Muscle layer of duodenum (tissue), 2 donors: ENCODE measurements around the gene DUSP3.

Experiments used
- H3K27ac ChIP-seq: one replicate; pipeline ENCODE4 v1.7.0; 2013; ENCODE audit warnings: mild to moderate bottlenecking, low read length
- H3K27me3 ChIP-seq: one replicate; pipeline ENCODE4 v1.7.0; 2013; ENCODE audit warnings: low read depth, mild to moderate bottlenecking, control low read depth, low read length
- H3K36me3 ChIP-seq, 2 donors: one replicate each; pipeline ENCODE4 v1.7.0; 2013; ENCODE audit warnings: low read length in 2 of 2, control low read depth in 1 of 2, mild to moderate bottlenecking in 1 of 2; ENCODE audit not compliant: insufficient read depth in 2 of 2, control insufficient read depth in 1 of 2
- H3K4me1 ChIP-seq, 2 donors: one replicate each; pipeline ENCODE4 v1.7.0; 2013; ENCODE audit warnings: low read length in 2 of 2, mild to moderate bottlenecking in 2 of 2, control low read depth in 1 of 2, moderate library complexity in 1 of 2; ENCODE audit not compliant: insufficient read depth in 2 of 2, control insufficient read depth in 1 of 2
- H3K4me3 ChIP-seq, 2 donors: one replicate each; pipeline ENCODE4 v1.7.0; 2013; ENCODE audit warnings: low read length in 2 of 2, low read depth in 1 of 2, mild to moderate bottlenecking in 1 of 2
- H3K9me3 ChIP-seq, 2 donors: one replicate each; pipeline ENCODE4 v1.7.0; 2013; ENCODE audit warnings: low read length in 2 of 2, control low read depth in 1 of 2, mild to moderate bottlenecking in 1 of 2; ENCODE audit not compliant: control insufficient read depth in 1 of 2
- donor health status: healthy.

The DUSP3 gene

GRCh38 chr17:43767713-43768059, 11.1 kb downstream of the DUSP3 start:
- Histone ChIP-seq H3K27ac (no peak overlapping the region), H3K27me3 (no peaks in the 10 kb centered on the region), H3K9me3 (no peaks in the 10 kb centered on the region), H3K4me3 (no peak overlapping the region), H3K36me3 (peaks cover 41 to 45% of the 10 kb centered on the region in 2 donors), H3K4me1 (peaks cover 0 to 7% of the 10 kb centered on the region in 2 donors)

GRCh38 chr17:43767053-43767712, 11.6 kb downstream of the DUSP3 start:
- no peak overlapping the region for H3K27ac ChIP-seq
- H3K9me3 ChIP-seq: no peaks in the 10 kb centered on the region
- H3K4me3 ChIP-seq: no peak overlapping the region
- H3K27me3 ChIP-seq: no peaks in the 10 kb centered on the region
- peaks cover 36 to 40% of the 10 kb centered on the region in 2 donors for H3K36me3 ChIP-seq
- peaks cover 0 to 7% of the 10 kb centered on the region in 2 donors for H3K4me1 ChIP-seq

- Histone ChIP-seq H3K4me1 (peaks cover 0 to 7% of the 10 kb centered on the region in 2 donors), H3K36me3 (peaks cover 33% of the 10 kb centered on the region in 2 donors), H3K27ac (no peak overlapping the region), H3K9me3 (no peaks in the 10 kb centered on the region), H3K4me3 (no peak overlapping the region), H3K27me3 (no peaks in the 10 kb centered on the region)
Observed at GRCh38 chr17:43766413-43767052, 12.2 kb downstream of the DUSP3 start.

- peaks cover 0 to 5% of the 10 kb centered on the region in 2 donors for H3K4me1 ChIP-seq
- no peak overlapping the region for H3K27ac ChIP-seq
- no peaks in the 10 kb centered on the region for H3K9me3 ChIP-seq
- no peak overlapping the region for H3K4me3 ChIP-seq
- H3K36me3 ChIP-seq: peaks cover 0 to 3% of the 10 kb centered on the region in 2 donors
- H3K27me3 ChIP-seq: peaks cover 16% of the 10 kb centered on the region
Observed at GRCh38 chr17:43760254-43760852, 18.4 kb downstream of the DUSP3 start.

- H3K27me3 ChIP-seq: peaks cover 16% of the 10 kb centered on the region
- H3K36me3 ChIP-seq: peaks cover 0 to 1% of the 10 kb centered on the region in 2 donors
- H3K4me3 ChIP-seq: no peak overlapping the region
- peaks cover 0 to 10% of the 10 kb centered on the region in 2 donors for H3K4me1 ChIP-seq
- no peaks in the 10 kb centered on the region for H3K9me3 ChIP-seq
- H3K27ac ChIP-seq: no peak overlapping the region
Observed at GRCh38 chr17:43759836-43760235, 18.9 kb downstream of the DUSP3 start.

- H3K36me3 ChIP-seq: no peaks in the 10 kb centered on the region
- no peak within 1 kb of the TSS for H3K4me3 ChIP-seq
- no peaks in the 10 kb centered on the region for H3K9me3 ChIP-seq
- H3K27ac ChIP-seq: no peak within 1 kb of the TSS
- H3K4me1 ChIP-seq: peaks cover 0 to 10% of the 10 kb centered on the region in 2 donors
- H3K27me3 ChIP-seq: peaks cover 16% of the 10 kb centered on the region
Observed at GRCh38 chr17:43758497-43759174, 20.1 kb downstream of the DUSP3 start, which contains the start of gene SOST. TSS of gene SOST (minus strand) at chr17:43758791. CDS start at chr17:43758741, 50 bp downstream.

- Histone ChIP-seq H3K4me1 (peaks cover 0 to 10% of the 10 kb centered on the region in 2 donors), H3K9me3 (no peaks in the 10 kb centered on the region), H3K27ac (no peak overlapping the region), H3K36me3 (no peaks in the 10 kb centered on the region), H3K4me3 (no peak overlapping the region), H3K27me3 (peaks cover 16% of the 10 kb centered on the region)
Observed at GRCh38 chr17:43758086-43758485, 20.7 kb downstream of the DUSP3 start.

GRCh38 chr17:43757171-43757660, 21.6 kb downstream of the DUSP3 start:
- Histone ChIP-seq H3K4me1 (peaks cover 0 to 10% of the 10 kb centered on the region in 2 donors), H3K4me3 (no peak overlapping the region), H3K27ac (no peak overlapping the region), H3K36me3 (no peaks in the 10 kb centered on the region), H3K27me3 (peaks cover 16% of the 10 kb centered on the region), H3K9me3 (no peaks in the 10 kb centered on the region)

- Histone ChIP-seq H3K27ac (no peak overlapping the region), H3K4me1 (peaks cover 0 to 10% of the 10 kb centered on the region in 2 donors), H3K9me3 (no peaks in the 10 kb centered on the region), H3K4me3 (no peak overlapping the region), H3K36me3 (no peaks in the 10 kb centered on the region), H3K27me3 (peaks cover 16% of the 10 kb centered on the region)
Observed at GRCh38 chr17:43756201-43756600, 22.6 kb downstream of the DUSP3 start.

GRCh38 chr17:43755389-43755875, 23.3 kb downstream of the DUSP3 start:
- Histone ChIP-seq H3K4me3 (peak overlapping the region in 1 of 2 donors; percentile 44), H3K4me1 (peaks cover 0 to 10% of the 10 kb centered on the region in 2 donors), H3K9me3 (no peaks in the 10 kb centered on the region), H3K27me3 (peaks cover 16% of the 10 kb centered on the region), H3K27ac (no peak overlapping the region), H3K36me3 (no peaks in the 10 kb centered on the region)

GRCh38 chr17:43754947-43755346, 23.8 kb downstream of the DUSP3 start:
- H3K36me3 ChIP-seq: no peaks in the 10 kb centered on the region
- peak overlapping the region in 1 of 2 donors; percentile 44 for H3K4me3 ChIP-seq
- no peaks in the 10 kb centered on the region for H3K9me3 ChIP-seq
- H3K27ac ChIP-seq: no peak overlapping the region
- H3K27me3 ChIP-seq: peaks cover 16% of the 10 kb centered on the region
- H3K4me1 ChIP-seq: peaks cover 0 to 10% of the 10 kb centered on the region in 2 donors
